Activated T-cell treated with anti-CD3 and anti-CD28 coated beads for 24 hours (primary cell): ENCODE data around the gene TECPR1.

Experiments used
- DNase-seq: peaks from one replicate; pipeline ENCODE4 v3.0.0-alpha.2; 2020; ENCODE audit warnings: low read depth

TECPR1 gene

GRCh38 chr7:98192781-98193457 lies 59.1 kb downstream of the TECPR1 start:
- no peak for DNase-seq

GRCh38 chr7:98191668-98192431 lies 60.2 kb downstream of the TECPR1 start:
- DNase-seq, result no peak

- DNase-seq, result no peak
Measured at GRCh38 chr7:98189559-98189958, 62.5 kb downstream of the TECPR1 start.

- no peak for DNase-seq
Measured at GRCh38 chr7:98187138-98187502, 64.9 kb downstream of the TECPR1 start.

- DNase-seq, result no peak
Measured at GRCh38 chr7:98186452-98187137, 65.4 kb downstream of the TECPR1 start.

- DNase-seq, result no peak
Measured at GRCh38 chr7:98185101-98185500, 66.9 kb downstream of the TECPR1 start.

- DNase-seq, result no peak
Measured at GRCh38 chr7:98180751-98181150, 71.3 kb downstream of the TECPR1 start.

- no peak for DNase-seq
Measured at GRCh38 chr7:98178762-98179490, 73.1 kb downstream of the TECPR1 start.

GRCh38 chr7:98178321-98178720 lies 73.7 kb downstream of the TECPR1 start:
- DNase-seq, result no peak

- DNase-seq, result no peak
Measured at GRCh38 chr7:98177553-98177952, 74.5 kb downstream of the TECPR1 start.

GRCh38 chr7:98175260-98175940 lies 76.6 kb downstream of the TECPR1 start:
- no peak for DNase-seq

GRCh38 chr7:98174334-98175259 lies 77.4 kb downstream of the TECPR1 start:
- DNase-seq, result no peak

- no peak for DNase-seq
Measured at GRCh38 chr7:98171449-98171848, 80.6 kb downstream of the TECPR1 start.

GRCh38 chr7:98170966-98171365 lies 81.1 kb downstream of the TECPR1 start:
- no peak for DNase-seq

- no peak for DNase-seq
Measured at GRCh38 chr7:98168904-98169621, 83.0 kb downstream of the TECPR1 start.

- peak; percentile 42 for DNase-seq
Measured at GRCh38 chr7:98168181-98168903, 83.7 kb downstream of the TECPR1 start.

- no peak for DNase-seq
Measured at GRCh38 chr7:98167653-98168052, 84.4 kb downstream of the TECPR1 start.

- no peak for DNase-seq
Measured at GRCh38 chr7:98166668-98166970, 85.4 kb downstream of the TECPR1 start.

- DNase-seq, result peak; percentile 15
Measured at GRCh38 chr7:98165827-98166667, 86.0 kb downstream of the TECPR1 start.
